NCI-H460 (cell line): Measurements from ENCODE around the gene TTC16. TPM values are rescaled to one million over a fixed set of nuclear protein-coding genes. Genes with fewer than 3 reads are reported as not detected.

Experiments
- DNase-seq: peaks from one replicate; pipeline ENCODE4 v3.0.0-alpha.2; 2016; ENCODE audit warnings: low read depth; ENCODE audit errors: extremely low read depth
- polyA plus RNA-seq: library from polyadenylated mRNA; depleted of rRNA; stranded (reverse); fragments of >200 nt; gene quantifications from 2 replicates; pipeline ENCODE4 v1.2.3, GENCODE V29; 2014; cell fraction: nucleus; rRNA removed
- total RNA-seq: library from RNA; depleted of rRNA; stranded (reverse); fragments of >200 nt; shearing (Covaris generic); gene quantifications from 2 replicates; pipeline ENCODE4 v1.2.3, GENCODE V29; 2014; rRNA removed

TTC16 gene
- 0.20 TPM in 1 of 2 replicates, not detected in the other for total RNA-seq
- 0.11 and 0.18 TPM in 2 replicates for polyA plus RNA-seq

- peak; percentile 96 for DNase-seq
Measured at GRCh38 chr9:127715470-127716337, at the start of gene TTC16, which contains the start of gene PTRH1. Gene TTC16 (plus strand): TSS chr9:127716079. CDS start chr9:127716146, 67 bp downstream. Gene PTRH1 (minus strand): TSS chr9:127715663. CDS start chr9:127715639, 24 bp downstream.

GRCh38 chr9:127667127-127667844, 48.6 kb upstream of the TTC16 start:
- no peak for DNase-seq

GRCh38 chr9:127667906-127668305, 48.0 kb upstream of the TTC16 start:
- no peak for DNase-seq

- DNase-seq: no peak
Measured at GRCh38 chr9:127673234-127673633, 42.6 kb upstream of the TTC16 start.

GRCh38 chr9:127676638-127677037, 39.2 kb upstream of the TTC16 start:
- no peak for DNase-seq

- DNase-seq: no peak
Measured at GRCh38 chr9:127679506-127679905, 36.4 kb upstream of the TTC16 start.

- DNase-seq: no peak
Measured at GRCh38 chr9:127680226-127680625, 35.7 kb upstream of the TTC16 start.

- no peak for DNase-seq
Measured at GRCh38 chr9:127680846-127681245, 35.0 kb upstream of the TTC16 start.

GRCh38 chr9:127682351-127683136, 33.3 kb upstream of the TTC16 start:
- no peak for DNase-seq

GRCh38 chr9:127683723-127684122, 32.2 kb upstream of the TTC16 start:
- no peak for DNase-seq

- DNase-seq: no peak
Measured at GRCh38 chr9:127684576-127684975, 31.3 kb upstream of the TTC16 start.

- DNase-seq: no peak
Measured at GRCh38 chr9:127686461-127687393, 29.2 kb upstream of the TTC16 start.

GRCh38 chr9:127689329-127690000, 26.4 kb upstream of the TTC16 start:
- no peak for DNase-seq

GRCh38 chr9:127690735-127691134, 25.1 kb upstream of the TTC16 start:
- DNase-seq: no peak

GRCh38 chr9:127692071-127692470, 23.8 kb upstream of the TTC16 start:
- DNase-seq: no peak

- DNase-seq: no peak
Measured at GRCh38 chr9:127693143-127693542, 22.7 kb upstream of the TTC16 start.

GRCh38 chr9:127693697-127694096, 22.2 kb upstream of the TTC16 start:
- DNase-seq: no peak

- DNase-seq: no peak
Measured at GRCh38 chr9:127694890-127695720, 20.8 kb upstream of the TTC16 start.
